GM23338 (cell line): Measurements from ENCODE around the gene CCNB1IP1.

Experiments
- CREB1 ChIP-seq: fragments of 250-450 bp; sonication (Bioruptor Pico); IDR thresholded peaks from 2 replicates; pipeline ENCODE4 v1.5.0; 2020; ENCODE audit warnings: low read depth, mild to moderate bottlenecking, moderate library complexity
- EZH2 ChIP-seq: fragments of 200-600 bp; sonication (generic); IDR thresholded peaks from one replicate; pipeline ENCODE4 v1.8.0; 2017; ENCODE audit warnings: antibody characterized with exemption, mild to moderate bottlenecking, low read depth; ENCODE audit not compliant: unreplicated experiment
- POLR2AphosphoS5 ChIP-seq: IDR thresholded peaks from 2 replicates; pipeline ENCODE4 v1.6.1; 2016; ENCODE audit warnings: antibody characterized with exemption, low read depth
- TF ChIP-seq, protein P1 (sequence below), 2 experiments: fragments of 200-600 bp in 1 of 2; sonication (generic) in 1 of 2; conservative IDR thresholded peaks; 2 replicates each; pipeline versions ENCODE4 v1.5.1 to v1.6.1; 2016 to 2017; ENCODE audit warnings: antibody characterized with exemption in 2 of 2, low read depth in 2 of 2, mild to moderate bottlenecking in 2 of 2, moderate library complexity in 1 of 2

DNA sequence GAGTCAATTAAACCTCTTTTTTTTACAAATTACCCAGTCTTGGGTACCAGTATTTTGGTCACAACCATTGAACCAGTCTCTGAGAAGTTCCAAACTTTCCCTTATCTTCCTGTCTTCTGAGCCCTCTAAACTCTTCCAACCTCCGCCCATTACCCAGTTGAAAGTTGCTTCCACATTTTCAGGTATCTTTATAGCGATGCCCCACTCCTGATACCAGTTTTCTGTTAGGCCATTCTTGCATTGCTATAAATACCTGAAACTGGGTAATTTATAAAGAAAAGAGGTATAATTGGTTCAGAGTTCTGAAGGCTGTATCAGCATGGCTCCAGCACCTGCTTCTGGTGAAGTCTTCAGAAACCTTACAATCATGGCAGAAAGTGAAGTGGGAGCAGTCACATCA lies 59.0 kb downstream of the CCNB1IP1 start:
- TF ChIP-seq, protein P1, sequence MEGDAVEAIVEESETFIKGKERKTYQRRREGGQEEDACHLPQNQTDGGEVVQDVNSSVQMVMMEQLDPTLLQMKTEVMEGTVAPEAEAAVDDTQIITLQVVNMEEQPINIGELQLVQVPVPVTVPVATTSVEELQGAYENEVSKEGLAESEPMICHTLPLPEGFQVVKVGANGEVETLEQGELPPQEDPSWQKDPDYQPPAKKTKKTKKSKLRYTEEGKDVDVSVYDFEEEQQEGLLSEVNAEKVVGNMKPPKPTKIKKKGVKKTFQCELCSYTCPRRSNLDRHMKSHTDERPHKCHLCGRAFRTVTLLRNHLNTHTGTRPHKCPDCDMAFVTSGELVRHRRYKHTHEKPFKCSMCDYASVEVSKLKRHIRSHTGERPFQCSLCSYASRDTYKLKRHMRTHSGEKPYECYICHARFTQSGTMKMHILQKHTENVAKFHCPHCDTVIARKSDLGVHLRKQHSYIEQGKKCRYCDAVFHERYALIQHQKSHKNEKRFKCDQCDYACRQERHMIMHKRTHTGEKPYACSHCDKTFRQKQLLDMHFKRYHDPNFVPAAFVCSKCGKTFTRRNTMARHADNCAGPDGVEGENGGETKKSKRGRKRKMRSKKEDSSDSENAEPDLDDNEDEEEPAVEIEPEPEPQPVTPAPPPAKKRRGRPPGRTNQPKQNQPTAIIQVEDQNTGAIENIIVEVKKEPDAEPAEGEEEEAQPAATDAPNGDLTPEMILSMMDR (conservative IDR thresholded peaks at IDR 0.05; ENCODE audit: low read depth in 2 of 2) = no peak
- TF ChIP-seq POLR2AphosphoS5 (no peak), CREB1 (CRISPR knock-in tag) (no peak), EZH2 (no peak)
